Glomerular visceral epithelial cell (primary cell): ENCODE measurements around the gene TCP11L1.
"Not testable (repeated sequence)": the region's sequence is repeated elsewhere in the genome, so short reads cannot be mapped to it uniquely, and the experiment has no call there.

Source experiments
- DNase-seq: peaks from one replicate; pipeline ENCODE4 v3.0.0-alpha.2; 2016; ENCODE audit errors: extremely low spot score

Gene TCP11L1

DNA sequence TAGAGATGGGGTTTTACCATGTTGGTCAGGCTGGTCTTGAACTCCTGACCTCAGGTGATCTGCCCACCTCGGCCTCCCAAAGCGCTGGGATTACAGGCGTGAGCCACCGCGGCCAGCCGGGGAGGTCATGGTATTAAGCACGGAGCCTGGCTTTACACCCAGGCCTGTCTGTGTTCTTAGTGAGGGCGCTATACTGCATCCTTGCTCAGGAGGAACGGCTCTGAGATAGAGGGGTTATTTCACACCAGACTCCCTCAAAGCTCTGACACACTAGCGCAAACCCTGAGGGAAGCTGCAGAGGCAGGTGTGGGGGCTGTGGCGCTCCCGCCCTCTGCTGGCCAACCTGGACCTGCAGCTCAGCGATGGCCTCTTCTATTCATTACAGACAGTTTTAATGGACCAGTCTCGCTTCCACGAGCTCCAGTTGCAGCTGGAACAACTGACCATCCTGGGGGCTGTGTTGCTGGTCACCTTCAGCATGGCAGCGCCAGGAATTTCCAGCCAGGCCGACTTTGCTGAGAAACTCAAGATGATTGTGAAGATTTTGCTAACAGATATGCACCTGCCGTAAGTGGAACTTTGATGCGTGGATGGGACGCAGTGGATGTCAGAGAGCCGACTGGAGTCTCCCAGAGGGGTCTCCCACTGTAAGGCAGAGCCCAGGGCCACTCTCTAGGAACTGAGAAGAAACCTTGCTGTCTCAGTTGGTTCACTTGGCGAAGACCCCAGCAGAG is 26.2 kb downstream of the TCP11L1 start:
- peak; percentile 64 for DNase-seq

GRCh38 chr11:33067294-33067693 is 27.9 kb downstream of the TCP11L1 start:
- DNase-seq: no peak

DNA sequence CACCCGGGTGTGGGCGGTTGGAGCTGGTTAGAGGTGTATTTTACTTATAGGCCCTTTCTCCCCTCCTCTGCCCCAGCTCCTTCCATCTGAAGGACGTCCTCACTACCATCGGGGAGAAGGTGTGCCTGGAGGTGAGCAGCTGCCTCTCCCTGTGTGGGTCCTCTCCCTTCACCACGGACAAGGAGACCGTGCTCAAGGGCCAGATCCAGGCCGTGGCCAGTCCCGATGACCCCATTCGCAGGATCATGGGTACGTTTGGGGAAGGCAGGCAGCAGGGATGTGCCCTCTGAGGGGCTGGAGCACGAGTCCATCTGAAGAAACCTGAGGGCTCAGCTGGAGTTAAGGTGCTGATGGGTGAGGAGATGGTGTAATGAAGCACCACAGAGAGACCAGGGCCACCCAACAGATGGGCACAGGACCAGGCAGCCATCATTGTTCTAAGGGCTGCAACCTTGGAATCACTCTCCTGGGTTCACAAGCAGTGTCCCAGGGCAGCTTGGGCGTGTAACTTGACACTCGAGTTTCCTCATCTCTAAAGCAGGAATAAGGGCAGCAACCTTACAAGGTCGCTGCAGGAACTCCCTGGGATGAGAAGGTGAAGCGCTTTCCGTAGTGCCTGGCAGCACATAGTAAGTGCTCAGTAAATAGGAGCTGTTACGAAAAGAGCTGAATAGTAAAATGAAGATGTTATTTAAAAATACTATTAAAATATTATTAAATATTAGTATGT is 29.4 kb downstream of the TCP11L1 start:
- DNase-seq: no peak

DNA sequence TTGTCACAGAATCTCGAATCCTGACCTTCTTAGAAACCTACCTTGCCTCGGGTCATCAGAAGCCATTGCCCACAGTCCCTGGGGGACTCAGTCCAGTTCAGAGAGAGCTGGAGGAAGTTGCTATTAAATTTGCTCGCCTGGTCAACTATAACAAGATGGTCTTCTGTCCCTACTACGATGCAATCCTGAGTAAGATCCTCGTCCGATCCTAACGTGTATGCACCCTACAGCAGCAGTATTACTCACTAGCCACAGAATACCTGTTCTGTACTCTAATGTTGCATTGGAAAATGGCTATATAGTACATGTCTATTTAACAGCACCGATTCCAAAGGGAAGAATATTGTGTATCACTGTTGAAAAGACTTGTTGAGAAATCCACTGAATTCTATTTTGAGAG is 33.1 kb downstream of the TCP11L1 start:
- DNase-seq: no peak

DNA sequence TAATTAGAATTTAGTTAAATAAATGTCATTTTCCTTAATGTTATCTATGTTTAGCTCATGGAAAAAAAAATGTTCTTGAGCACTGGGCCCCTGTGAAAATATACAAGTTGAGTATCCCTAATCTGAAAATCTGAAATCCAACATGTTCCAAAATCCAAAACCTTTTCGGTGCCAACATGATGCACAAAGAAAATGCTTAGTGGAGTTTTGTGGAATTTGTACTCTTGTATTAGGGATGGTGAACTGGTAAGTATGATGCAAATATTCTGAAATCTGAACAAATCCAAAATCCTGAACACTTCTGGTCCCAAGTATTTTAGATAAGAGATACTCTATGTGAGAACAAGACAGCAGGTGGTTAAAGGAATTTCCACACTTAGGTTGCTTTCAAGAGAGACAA is 44.5 kb downstream of the TCP11L1 start:
- DNase-seq: no peak

DNA sequence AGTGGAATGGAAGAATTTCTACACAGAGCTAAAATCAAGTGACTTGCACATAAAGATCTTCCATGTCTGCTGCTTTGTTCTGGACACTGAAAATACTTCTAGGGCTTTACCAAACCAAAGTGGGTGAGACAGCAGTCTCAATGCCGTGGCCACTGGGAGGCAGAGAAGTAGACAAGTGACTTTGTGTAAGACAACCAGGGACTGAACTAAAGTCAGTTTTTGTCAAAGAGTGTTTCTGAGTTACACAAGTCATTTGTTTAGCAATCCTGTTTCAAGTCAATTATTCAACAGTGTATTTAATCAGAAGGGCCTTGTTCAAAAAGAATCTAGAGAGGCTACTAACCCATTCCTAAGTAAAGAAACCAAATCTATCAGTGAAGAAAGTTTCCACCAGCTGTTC is 46.6 kb downstream of the TCP11L1 start:
- DNase-seq: no peak

DNA sequence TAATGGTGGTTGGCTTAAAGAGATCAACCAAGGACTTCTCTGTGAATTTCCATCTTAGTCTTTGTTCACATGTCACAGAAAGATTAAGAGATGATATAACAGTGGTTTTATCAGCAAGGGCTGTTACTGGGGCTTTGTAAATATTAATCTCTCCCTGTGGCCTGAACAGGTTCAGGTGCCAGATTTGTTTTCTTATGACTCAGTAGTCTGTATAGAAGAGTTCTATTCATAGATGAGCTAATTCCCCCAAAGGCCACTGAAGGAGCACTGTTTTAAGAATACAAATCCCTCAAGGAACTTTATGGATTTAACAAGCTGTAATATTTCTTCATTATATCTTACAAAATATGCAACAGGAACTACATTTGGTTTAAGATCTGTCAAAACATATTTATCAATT is 50.4 kb downstream of the TCP11L1 start:
- DNase-seq: peak; percentile 9

- no peak for DNase-seq
These were observed 54.8 kb downstream of the TCP11L1 start for GRCh38 chr11:33094157-33094556.

DNA sequence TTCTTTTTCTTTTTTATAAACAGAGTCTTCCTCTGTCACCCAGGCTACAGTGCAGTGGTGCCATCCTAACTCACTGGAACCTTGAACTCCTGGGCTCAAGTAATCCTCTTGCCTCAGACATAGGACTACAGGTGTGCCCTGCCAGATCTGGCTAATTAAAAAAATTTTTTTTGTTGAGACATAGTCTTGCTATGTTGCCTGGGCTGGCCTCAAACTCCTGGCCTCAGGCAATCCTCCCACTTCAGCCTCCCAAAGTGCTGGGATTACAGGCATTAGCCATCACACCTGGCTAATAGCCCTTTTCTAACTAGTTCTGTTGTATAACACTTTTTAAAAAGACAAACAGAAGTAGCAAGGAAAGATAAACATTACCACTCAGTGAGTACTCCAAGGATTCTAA is 64.5 kb downstream of the TCP11L1 start:
- no peak for DNase-seq

GRCh38 chr11:33109294-33109895 is 70.0 kb downstream of the TCP11L1 start:
- no peak for DNase-seq

DNA sequence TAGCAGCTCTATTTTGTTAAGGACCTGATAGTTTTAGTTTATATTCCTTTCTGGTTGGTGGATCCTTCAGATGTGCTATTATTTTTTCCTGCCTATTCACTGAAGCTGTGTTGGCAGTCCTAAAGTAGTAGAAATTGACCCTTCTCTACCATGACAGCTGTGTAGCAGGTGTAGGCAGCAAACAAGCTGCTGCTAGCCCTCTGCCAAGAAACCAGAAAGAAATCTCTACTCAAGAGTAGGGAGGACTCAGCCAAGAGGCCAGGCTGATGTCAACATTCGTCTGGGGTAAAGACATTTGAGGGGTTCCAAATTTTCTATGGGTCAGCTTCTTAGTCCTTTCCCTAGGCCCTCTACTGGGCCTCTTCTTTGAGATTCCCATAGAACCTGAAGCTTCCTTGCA is 70.7 kb downstream of the TCP11L1 start:
- DNase-seq: no peak

- DNase-seq: peak; percentile 34
These were observed 77.2 kb downstream of the TCP11L1 start for GRCh38 chr11:33116535-33116934.

- not testable (repeated sequence) for DNase-seq
These were observed 83.3 kb downstream of the TCP11L1 start for GRCh38 chr11:33122696-33123095.
